HEK293 (cell line): ENCODE results near the gene LRRC8B.

Source experiments
- CTCF ChIA-PET: fragments of 350-600 bp; formaldehyde crosslinking; extraction: SDS; loops from one replicate; lab custom pipeline; 2021; ENCODE audit warnings: antibody characterized with exemption; lab: Yijun Ruan, JAX
- POLR2A ChIA-PET: fragments of 300-600 bp; formaldehyde crosslinking; extraction: SDS; loops from one replicate; lab custom pipeline; 2020; ENCODE audit warnings: antibody characterized with exemption, inconsistent platforms; lab: Yijun Ruan, JAX
- H3K27ac ChIP-seq: fragments of 200-500 bp; sonication (Bioruptor generic); 2 replicates; pipeline ENCODE4 v1.5.1; 2014; ENCODE audit warnings: low read depth, low read length, control low read depth, inconsistent platforms; ENCODE audit errors: extremely low read depth
- H3K36me3 ChIP-seq, 2 experiments: fragments of 200-500 bp in 1 of 2; sonication (Bioruptor generic) in 1 of 2; 1 replicate in 1 of 2; 2 replicates in 1 of 2; pipeline ENCODE4 v1.5.1; 2014 to 2017; ENCODE audit warnings: inconsistent platforms in 2 of 2, low read length in 2 of 2; ENCODE audit not compliant: control insufficient read depth in 2 of 2, insufficient read depth in 1 of 2
- H3K4me1 ChIP-seq: fragments of 200-500 bp; sonication (Bioruptor generic); 2 replicates; pipeline ENCODE4 v1.5.1; 2014; ENCODE audit warnings: mild to moderate bottlenecking, low read length, inconsistent platforms; ENCODE audit not compliant: control insufficient read depth, insufficient read depth
- H3K4me3 ChIP-seq: 2 replicates; pipeline ENCODE4 v1.5.1; 2011; ENCODE audit warnings: low read depth, mild to moderate bottlenecking, control low read depth, low read length, moderate library complexity
- H3K9me3 ChIP-seq: fragments of 200-500 bp; sonication (Bioruptor generic); 2 replicates; pipeline ENCODE4 v1.5.1; 2014; ENCODE audit warnings: low read depth, low read length, inconsistent platforms; ENCODE audit not compliant: control insufficient read depth, insufficient read depth
- CTCF ChIP-seq: fragments of 450-650 bp; formaldehyde crosslinking; IDR thresholded peaks from 2 replicates; pipeline ENCODE4 v1.5.1; 2016; ENCODE audit warnings: missing biosample characterization, missing genetic modification characterization
- GLI4 ChIP-seq: fragments of 450-650 bp; formaldehyde crosslinking; IDR thresholded peaks from 2 replicates; pipeline ENCODE4 v1.5.1; 2016; ENCODE audit warnings: missing biosample characterization, missing genetic modification characterization
- HOXC10 ChIP-seq: sonication (generic); formaldehyde crosslinking; IDR thresholded peaks from 2 replicates; pipeline ENCODE4 v1.8.1; 2023; ENCODE audit warnings: mild to moderate bottlenecking, missing genetic modification reagents
- TRIM28 ChIP-seq: IDR thresholded peaks from 2 replicates; pipeline ENCODE4 v1.6.1; 2011; ENCODE audit warnings: low read length, control low read depth, borderline replicate concordance
- ZFP3 ChIP-seq: fragments of 450-650 bp; formaldehyde crosslinking; IDR thresholded peaks from 2 replicates; pipeline ENCODE4 v1.5.1; 2016; ENCODE audit warnings: low read depth, missing biosample characterization, missing genetic modification characterization
- ZNF112 ChIP-seq: fragments of 450-650 bp; formaldehyde crosslinking; IDR thresholded peaks from 2 replicates; pipeline ENCODE4 v1.5.0; 2017; ENCODE audit warnings: missing biosample characterization, missing genetic modification characterization
- ZNF202 ChIP-seq: fragments of 450-650 bp; formaldehyde crosslinking; IDR thresholded peaks from 2 replicates; pipeline ENCODE4 v1.5.1; 2016; ENCODE audit warnings: missing biosample characterization, missing genetic modification characterization, borderline replicate concordance
- ZNF211 ChIP-seq: fragments of 450-650 bp; formaldehyde crosslinking; IDR thresholded peaks from 2 replicates; pipeline ENCODE4 v1.5.1; 2016; ENCODE audit warnings: low read depth, missing biosample characterization, missing genetic modification characterization
- ZNF221 ChIP-seq: fragments of 450-650 bp; formaldehyde crosslinking; IDR thresholded peaks from 2 replicates; pipeline ENCODE4 v1.5.1; 2017; ENCODE audit warnings: missing biosample characterization, missing genetic modification characterization, borderline replicate concordance
- ZNF248 ChIP-seq: fragments of 450-650 bp; formaldehyde crosslinking; IDR thresholded peaks from 2 replicates; pipeline ENCODE4 v1.5.1; 2017; ENCODE audit warnings: missing biosample characterization, missing genetic modification characterization
- ZNF280C ChIP-seq: fragments of 450-650 bp; formaldehyde crosslinking; IDR thresholded peaks from 2 replicates; pipeline ENCODE4 v1.5.1; 2016; ENCODE audit warnings: missing biosample characterization, missing genetic modification characterization
- ZNF513 ChIP-seq: fragments of 450-650 bp; IDR thresholded peaks from 2 replicates; pipeline ENCODE4 v1.5.1; 2018; ENCODE audit warnings: missing biosample characterization, missing genetic modification characterization
- ZNF580 ChIP-seq: fragments of 450-650 bp; formaldehyde crosslinking; IDR thresholded peaks from 2 replicates; pipeline ENCODE4 v1.5.1; 2016; ENCODE audit warnings: missing biosample characterization, missing genetic modification characterization
- ZNF585B ChIP-seq: fragments of 450-650 bp; formaldehyde crosslinking; IDR thresholded peaks from 2 replicates; pipeline ENCODE4 v1.5.1; 2016; ENCODE audit warnings: missing biosample characterization, missing genetic modification characterization
- ZNF664 ChIP-seq: fragments of 450-650 bp; formaldehyde crosslinking; IDR thresholded peaks from 2 replicates; pipeline ENCODE4 v1.5.1; 2016; ENCODE audit warnings: missing biosample characterization, missing genetic modification characterization
- ZNF837 ChIP-seq: fragments of 450-650 bp; formaldehyde crosslinking; IDR thresholded peaks from 2 replicates; pipeline ENCODE4 v1.5.1; 2016; ENCODE audit warnings: missing biosample characterization, missing genetic modification characterization

The LRRC8B gene

GRCh38 chr1:89607586-89608318 lies 83.1 kb downstream of the LRRC8B start:
- H3K4me1 ChIP-seq, result no peaks in the 10 kb centered on the region
- no peaks in the 10 kb centered on the region for H3K36me3 ChIP-seq
- TF ChIP-seq ZNF112 (tag by site-specific recombination) (no peak), ZNF202 (tag by site-specific recombination) (no peak), ZNF221 (no peak), ZNF664 (tag by site-specific recombination) (no peak), GLI4 (tag by site-specific recombination) (no peak), ZNF248 (tag by site-specific recombination) (no peak), ZNF585B (tag by site-specific recombination) (no peak), ZNF280C (tag by site-specific recombination) (no peak)
- CTCF ChIA-PET, result interaction anchor here (0.6 to 1.6 kb wide), 3 partner anchors 9 to 155 kb away, joined by 3 to 5 read pairs (median 4); no protein-coding TSS in a partner anchor
- H3K9me3 ChIP-seq, result no peaks in the 10 kb centered on the region
- POLR2A ChIA-PET, result no interaction called here
- no peak overlapping the region for H3K27ac ChIP-seq
- no peak overlapping the region for H3K4me3 ChIP-seq

- Histone ChIP-seq H3K27ac (no peak overlapping the region), H3K4me3 (no peak overlapping the region), H3K4me1 (no peaks in the 10 kb centered on the region), H3K9me3 (no peaks in the 10 kb centered on the region), H3K36me3 (no peaks in the 10 kb centered on the region)
- ChIA-PET POLR2A (interaction anchor here (1.4 kb wide), 1 partner anchor 15 kb away, joined by 3 read pairs; no protein-coding TSS in a partner anchor), CTCF (interaction anchor here (0.6 to 1.6 kb wide), 3 partner anchors 10 to 154 kb away, joined by 3 to 5 read pairs (median 4); no protein-coding TSS in a partner anchor)
- no peak for TF ChIP-seq ZNF837 (tag by site-specific recombination)
- no peak for TF ChIP-seq ZNF513 (tag by site-specific recombination)
- TF ChIP-seq ZNF211, result no peak
- TF ChIP-seq ZFP3 (tag by site-specific recombination), result no peak
- TF ChIP-seq CTCF (tag by site-specific recombination), result no peak
- TF ChIP-seq HOXC10, result no peak
- no peak for TF ChIP-seq ZNF580 (tag by site-specific recombination)
- 0 out of 2 replicates have a peak, but pooled peaks have one; percentile 19 for TF ChIP-seq TRIM28
Measured at GRCh38 chr1:89608319-89608983, 83.8 kb downstream of the LRRC8B start.
